ENCODE results near the gene SPART. TPM values are rescaled to one million over a fixed set of nuclear protein-coding genes. Genes with fewer than 3 reads are reported as not detected.
"Not testable (repeated sequence)": the region's sequence is repeated elsewhere in the genome, so short reads cannot be mapped to it uniquely, and the experiment has no call there.

Gene SPART
- total RNA-seq, 1 experiment from 2014 or later: 23.3 TPM

DNA sequence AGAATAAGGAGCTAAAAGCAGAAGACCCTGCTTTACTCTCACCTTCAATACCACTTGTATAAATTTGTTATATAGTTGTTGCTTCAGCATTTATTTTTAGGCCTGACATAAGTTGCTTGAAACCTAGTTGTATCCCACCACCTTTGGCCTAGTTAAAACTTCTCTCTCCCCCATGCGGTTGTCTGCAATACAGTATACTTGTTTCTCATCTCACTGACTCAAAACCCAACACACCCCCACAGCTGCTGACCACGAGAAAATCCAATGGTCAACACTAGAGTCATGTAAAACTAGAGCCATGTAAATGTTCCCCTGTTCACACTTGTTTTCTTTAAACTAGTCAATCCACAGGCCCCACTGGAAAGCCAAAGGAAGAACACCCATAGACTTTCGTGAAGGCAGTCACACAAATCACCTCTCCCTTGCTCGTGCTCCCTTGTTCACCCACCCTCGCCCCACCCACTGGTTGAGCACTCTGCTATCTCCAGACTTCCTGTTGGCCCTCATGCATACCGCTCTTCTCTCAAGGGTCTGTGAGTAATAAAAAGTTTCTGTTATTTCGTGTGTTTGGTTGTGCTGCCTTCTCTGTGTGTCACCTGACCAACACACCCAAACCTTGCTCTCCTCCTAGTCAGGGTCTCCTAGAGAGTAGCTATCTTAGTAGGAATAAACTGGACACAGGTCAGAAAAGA lies 35.6 kb downstream of the SPART start:
- Histone ChIP-seq H3K4me2 (ENCODE audit: low read length) (no peak overlapping the region), H3K27me3 (ENCODE audit: low read length) (no peaks in the 10 kb centered on the region), H3K9ac (ENCODE audit: low read length) (no peak overlapping the region), H3K9me3 (ENCODE audit: low read length) (no peaks in the 10 kb centered on the region), H3K4me1 (ENCODE audit: insufficient read depth, low read length) (peaks cover 13% of the 10 kb centered on the region), H3K4me3 (ENCODE audit: low read length) (no peak overlapping the region), H2AFZ (ENCODE audit: low read length) (no peak overlapping the region), H3K36me3 (ENCODE audit: low read depth, low read length) (no peaks in the 10 kb centered on the region; the same call in 1 of the 2 replicates), H3K9me2 (replicated peaks; ENCODE audit: low read length) (no peaks in the 10 kb centered on the region), H3K27ac (ENCODE audit: low read length) (no peak overlapping the region), H4K20me1 (ENCODE audit: low read length) (no peaks in the 10 kb centered on the region), H3K79me2 (ENCODE audit: low read length) (no peaks in the 10 kb centered on the region), H3F3A (ENCODE audit: low read length, unreplicated experiment) (no peaks in the 10 kb centered on the region)
- TF ChIP-seq CTCF (conservative IDR thresholded peaks at IDR 0.05; ENCODE audit: low read depth, low read length) (no peak), EZH2phosphoT487 (IDR thresholded peaks at IDR 0.05; ENCODE audit: borderline replicate concordance, low read length) (no peak), EZH2 (IDR thresholded peaks at IDR 0.05; ENCODE audit: low read length, unreplicated experiment) (no peak)
- no TSS peak for BruUV-seq (replicated peaks)
- intact Hi-C loops (cut with micrococcal nuclease): no loop called here
- DNase-seq: no peak
- ChIA-PET POLR2A (ENCODE audit: unreplicated experiment) (no interaction called here), CTCF (no interaction called here)
- ATAC-seq: no peak

- DNase-seq: no peak
- Histone ChIP-seq H3F3A (ENCODE audit: low read length, unreplicated experiment) (no peaks in the 10 kb centered on the region), H2AFZ (ENCODE audit: low read length) (no peak overlapping the region), H3K79me2 (ENCODE audit: low read length) (no peaks in the 10 kb centered on the region), H3K4me1 (ENCODE audit: insufficient read depth, low read length) (peaks cover 15% of the 10 kb centered on the region), H3K36me3 (ENCODE audit: low read depth, low read length) (no peaks in the 10 kb centered on the region), H3K4me2 (ENCODE audit: low read length) (no peak overlapping the region), H3K9me3 (ENCODE audit: low read length) (no peaks in the 10 kb centered on the region), H3K9me2 (replicated peaks; ENCODE audit: low read length) (no peaks in the 10 kb centered on the region), H3K9ac (ENCODE audit: low read length) (no peak overlapping the region), H4K20me1 (ENCODE audit: low read length) (no peaks in the 10 kb centered on the region), H3K4me3 (ENCODE audit: low read length) (no peak overlapping the region), H3K27me3 (ENCODE audit: low read length) (no peaks in the 10 kb centered on the region), H3K27ac (ENCODE audit: low read length) (no peak overlapping the region)
- POLR2A ChIA-PET (ENCODE audit: unreplicated experiment): interaction anchor here (0.6 kb wide), 1 partner anchor 323 kb away, joined by 3 read pairs; no protein-coding TSS in a partner anchor
- TF ChIP-seq CTCF (conservative IDR thresholded peaks at IDR 0.05; ENCODE audit: low read depth, low read length) (no peak), EZH2phosphoT487 (IDR thresholded peaks at IDR 0.05; ENCODE audit: borderline replicate concordance, low read length) (no peak), EZH2 (IDR thresholded peaks at IDR 0.05; ENCODE audit: low read length, unreplicated experiment) (no peak)
- no TSS peak for BruUV-seq (replicated peaks)
- CTCF ChIA-PET: no interaction called here
- intact Hi-C loops (cut with micrococcal nuclease): no loop called here
- ATAC-seq: no peak
Measured at GRCh38 chr13:36302289-36302688, 43.9 kb downstream of the SPART start.

GRCh38 chr13:36299469-36299868 lies 46.7 kb downstream of the SPART start:
- H3K9ac ChIP-seq (ENCODE audit: low read length); ATAC-seq; POLR2A ChIA-PET (ENCODE audit: unreplicated experiment); BruUV-seq (replicated peaks); intact Hi-C loops (cut with micrococcal nuclease); H3F3A ChIP-seq (ENCODE audit: low read length, unreplicated experiment); H3K27me3 ChIP-seq (ENCODE audit: low read length); H2AFZ ChIP-seq (ENCODE audit: low read length); H3K9me2 ChIP-seq (replicated peaks; ENCODE audit: low read length); H3K4me3 ChIP-seq (ENCODE audit: low read length); CTCF ChIA-PET; H3K9me3 ChIP-seq (ENCODE audit: low read length); H3K79me2 ChIP-seq (ENCODE audit: low read length); H3K36me3 ChIP-seq (ENCODE audit: low read depth, low read length); H4K20me1 ChIP-seq (ENCODE audit: low read length): not testable (repeated sequence)
- peak; percentile 58 for DNase-seq
- Histone ChIP-seq H3K4me2 (ENCODE audit: low read length) (peak overlapping the region; percentile 47), H3K4me1 (ENCODE audit: insufficient read depth, low read length) (peaks cover 15% of the 10 kb centered on the region), H3K27ac (ENCODE audit: low read length) (peak overlapping the region; percentile 58)

Measured in PC-3 (cell line).